ENCODE measurements around the gene EPB41L4B. TPM values are rescaled to one million over a fixed set of nuclear protein-coding genes. Genes with fewer than 3 reads are reported as not detected.

Gene EPB41L4B
- total RNA-seq, 4 donors from 2014 or later = under 0.01 to 3.9 (median 1.5) TPM

DNA sequence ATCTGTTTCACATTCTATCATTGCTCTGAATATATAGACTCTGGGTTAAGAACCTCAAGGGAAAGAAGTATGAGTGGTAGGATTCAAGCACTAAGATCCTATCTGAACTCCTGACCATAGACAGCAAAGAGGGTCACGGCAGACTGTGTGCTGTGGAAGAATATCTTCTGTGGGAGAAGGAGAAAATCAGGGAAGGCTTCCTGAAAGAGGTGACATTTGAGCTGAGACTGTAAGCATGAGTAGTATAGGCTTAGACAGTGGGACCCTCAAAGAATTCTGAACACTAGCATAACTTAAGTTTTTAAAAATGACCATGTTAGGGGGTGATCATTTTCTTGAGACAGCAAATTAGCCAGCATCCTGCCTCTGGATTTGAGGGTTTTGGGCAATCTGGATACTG, 157.7 kb downstream of the EPB41L4B start:
- no peak for TF ChIP-seq POLR2A (IDR thresholded peaks at IDR 0.05)
- TF ChIP-seq, protein P1, sequence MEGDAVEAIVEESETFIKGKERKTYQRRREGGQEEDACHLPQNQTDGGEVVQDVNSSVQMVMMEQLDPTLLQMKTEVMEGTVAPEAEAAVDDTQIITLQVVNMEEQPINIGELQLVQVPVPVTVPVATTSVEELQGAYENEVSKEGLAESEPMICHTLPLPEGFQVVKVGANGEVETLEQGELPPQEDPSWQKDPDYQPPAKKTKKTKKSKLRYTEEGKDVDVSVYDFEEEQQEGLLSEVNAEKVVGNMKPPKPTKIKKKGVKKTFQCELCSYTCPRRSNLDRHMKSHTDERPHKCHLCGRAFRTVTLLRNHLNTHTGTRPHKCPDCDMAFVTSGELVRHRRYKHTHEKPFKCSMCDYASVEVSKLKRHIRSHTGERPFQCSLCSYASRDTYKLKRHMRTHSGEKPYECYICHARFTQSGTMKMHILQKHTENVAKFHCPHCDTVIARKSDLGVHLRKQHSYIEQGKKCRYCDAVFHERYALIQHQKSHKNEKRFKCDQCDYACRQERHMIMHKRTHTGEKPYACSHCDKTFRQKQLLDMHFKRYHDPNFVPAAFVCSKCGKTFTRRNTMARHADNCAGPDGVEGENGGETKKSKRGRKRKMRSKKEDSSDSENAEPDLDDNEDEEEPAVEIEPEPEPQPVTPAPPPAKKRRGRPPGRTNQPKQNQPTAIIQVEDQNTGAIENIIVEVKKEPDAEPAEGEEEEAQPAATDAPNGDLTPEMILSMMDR (IDR thresholded peaks at IDR 0.05) = no peak
- DNase-seq = no peak
- Histone ChIP-seq H3K4me3 (no peak overlapping the region), H3K27me3 (no peaks in the 10 kb centered on the region), H3K27ac (no peak overlapping the region), H3K4me1 (no peaks in the 10 kb centered on the region), H3K9me3 (no peaks in the 10 kb centered on the region), H3K36me3 (no peaks in the 10 kb centered on the region)
- intact Hi-C loops (cut with DNase I; ENCODE audit: low total_unique reads) = no loop called here

DNA sequence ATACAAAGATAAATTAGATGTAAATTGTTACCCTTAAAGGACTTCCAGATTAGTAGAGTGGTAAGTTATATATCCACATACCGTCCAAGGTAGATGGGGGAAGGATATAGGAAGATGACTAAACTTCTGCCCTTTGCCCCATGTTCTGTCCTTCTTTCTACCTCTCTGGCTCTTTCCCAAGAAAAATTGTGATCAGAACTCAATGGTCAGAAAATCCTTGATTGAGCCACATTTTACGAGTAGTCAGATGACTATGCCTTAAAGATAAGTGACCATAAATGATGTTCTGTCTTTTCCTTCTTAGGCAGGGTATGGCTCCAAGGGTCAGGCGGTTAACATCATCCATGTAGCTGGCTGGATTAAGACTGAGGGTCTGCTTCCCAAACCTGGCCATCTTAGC, 158.2 kb downstream of the EPB41L4B start:
- H3K27me3 ChIP-seq = no peaks in the 10 kb centered on the region
- no peaks in the 10 kb centered on the region for H3K9me3 ChIP-seq
- H3K4me1 ChIP-seq = no peaks in the 10 kb centered on the region
- H3K36me3 ChIP-seq = no peaks in the 10 kb centered on the region
- intact Hi-C loops (cut with DNase I; ENCODE audit: low total_unique reads) = no loop called here
- H3K4me3 ChIP-seq = no peak overlapping the region
- no peak overlapping the region for H3K27ac ChIP-seq
- TF ChIP-seq POLR2A (IDR thresholded peaks at IDR 0.05) = no peak
- TF ChIP-seq, protein P1 (IDR thresholded peaks at IDR 0.05) = no peak
- no peak for DNase-seq

- no peak for DNase-seq
- Histone ChIP-seq H3K27me3 (no peaks in the 10 kb centered on the region), H3K9me3 (no peaks in the 10 kb centered on the region), H3K4me3 (no peak overlapping the region), H3K4me1 (no peaks in the 10 kb centered on the region), H3K27ac (no peak overlapping the region), H3K36me3 (no peaks in the 10 kb centered on the region)
- no peak for TF ChIP-seq POLR2A (IDR thresholded peaks at IDR 0.05)
- TF ChIP-seq, protein P1 (IDR thresholded peaks at IDR 0.05) = no peak
- intact Hi-C loops (cut with DNase I; ENCODE audit: low total_unique reads) = no loop called here
Measured at GRCh38 chr9:109161471-109161870, 159.4 kb downstream of the EPB41L4B start.

- no peaks in the 10 kb centered on the region for H3K4me1 ChIP-seq
- no peaks in the 10 kb centered on the region for H3K27me3 ChIP-seq
- no peak for DNase-seq
- H3K4me3 ChIP-seq = no peak overlapping the region
- no peaks in the 10 kb centered on the region for H3K9me3 ChIP-seq
- no peaks in the 10 kb centered on the region for H3K36me3 ChIP-seq
- intact Hi-C loops (cut with DNase I; ENCODE audit: low total_unique reads) = no loop called here
- H3K27ac ChIP-seq = no peak overlapping the region
- TF ChIP-seq, protein P1 (IDR thresholded peaks at IDR 0.05) = no peak
- no peak for TF ChIP-seq POLR2A (IDR thresholded peaks at IDR 0.05)
Measured at GRCh38 chr9:109159583-109159982, 161.3 kb downstream of the EPB41L4B start.

GRCh38 chr9:109158651-109159050, 162.2 kb downstream of the EPB41L4B start:
- no peaks in the 10 kb centered on the region for H3K9me3 ChIP-seq
- TF ChIP-seq, protein P1 (IDR thresholded peaks at IDR 0.05) = no peak
- no peak for TF ChIP-seq POLR2A (IDR thresholded peaks at IDR 0.05)
- no peaks in the 10 kb centered on the region for H3K4me1 ChIP-seq
- H3K27ac ChIP-seq = no peak overlapping the region
- no peak for DNase-seq
- H3K36me3 ChIP-seq = no peaks in the 10 kb centered on the region
- intact Hi-C loops (cut with DNase I; ENCODE audit: low total_unique reads) = no loop called here
- no peak overlapping the region for H3K4me3 ChIP-seq
- H3K27me3 ChIP-seq = no peaks in the 10 kb centered on the region
